PFSK-1 (cell line): ENCODE results near the gene LCE6A.

Source experiments
- FOXP2 ChIP-seq: optimal IDR thresholded peaks from 2 replicates; pipeline ENCODE3; 2011; ENCODE audit warnings: borderline replicate concordance, control low read depth, inconsistent platforms; ENCODE audit not compliant: insufficient read depth; ENCODE audit errors: extremely low read length, extremely low read depth
- POLR2AphosphoS5 ChIP-seq: IDR thresholded peaks from 2 replicates; pipeline ENCODE4 v1.6.1; 2012; ENCODE audit warnings: low read depth, mild to moderate bottlenecking, control low read depth, low read length, moderate library complexity
- SIN3A ChIP-seq: IDR thresholded peaks from 2 replicates; pipeline ENCODE4 v1.6.1; 2012; ENCODE audit warnings: mild to moderate bottlenecking, low read length, moderate library complexity, borderline replicate concordance; ENCODE audit not compliant: insufficient read depth
- TAF1 ChIP-seq: IDR thresholded peaks from 2 replicates; pipeline ENCODE4 v1.6.1; 2012; ENCODE audit warnings: low read length, control low read depth, borderline replicate concordance; ENCODE audit not compliant: insufficient read depth
- TF ChIP-seq, protein P1 (sequence below), 2 experiments: IDR thresholded peaks; 2 replicates each; pipeline versions ENCODE4 v1.6.1 to v1.8.0; 2011 to 2012; ENCODE audit warnings: low read depth in 2 of 2, low read length in 2 of 2, control low read depth in 1 of 2, inconsistent platforms in 1 of 2, mild to moderate bottlenecking in 1 of 2, moderate library complexity in 1 of 2; ENCODE audit not compliant: insufficient read depth in 1 of 2

Gene LCE6A

DNA sequence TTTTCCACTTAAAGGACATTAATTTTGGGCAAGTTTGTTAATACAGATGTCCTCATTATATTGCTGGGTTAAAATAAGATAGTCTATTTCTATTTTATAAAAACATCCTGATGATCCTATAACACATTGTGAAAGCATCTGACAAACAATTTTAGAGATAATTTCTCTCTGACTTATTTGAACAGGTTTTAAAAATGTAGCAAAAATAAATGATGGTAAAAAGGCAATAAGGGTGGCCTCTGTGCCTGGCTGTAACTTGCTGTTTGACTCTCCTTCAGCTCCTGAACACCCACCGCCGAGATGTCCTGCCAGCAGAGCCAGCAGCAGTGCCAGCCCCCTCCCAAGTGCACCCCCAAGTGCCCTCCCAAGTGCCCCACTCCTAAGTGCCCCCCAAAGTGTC, 15.5 kb upstream of the LCE6A start, which contains the start of gene LCE1A:
LCE1A (plus strand) TSS at position 301 of the 400 bp plus-strand sequence; CDS start at position 301, 0 bp downstream.
- TF ChIP-seq TAF1 (no peak), POLR2AphosphoS5 (no peak), FOXP2 (no peak), SIN3A (no peak)
- TF ChIP-seq, protein P1, sequence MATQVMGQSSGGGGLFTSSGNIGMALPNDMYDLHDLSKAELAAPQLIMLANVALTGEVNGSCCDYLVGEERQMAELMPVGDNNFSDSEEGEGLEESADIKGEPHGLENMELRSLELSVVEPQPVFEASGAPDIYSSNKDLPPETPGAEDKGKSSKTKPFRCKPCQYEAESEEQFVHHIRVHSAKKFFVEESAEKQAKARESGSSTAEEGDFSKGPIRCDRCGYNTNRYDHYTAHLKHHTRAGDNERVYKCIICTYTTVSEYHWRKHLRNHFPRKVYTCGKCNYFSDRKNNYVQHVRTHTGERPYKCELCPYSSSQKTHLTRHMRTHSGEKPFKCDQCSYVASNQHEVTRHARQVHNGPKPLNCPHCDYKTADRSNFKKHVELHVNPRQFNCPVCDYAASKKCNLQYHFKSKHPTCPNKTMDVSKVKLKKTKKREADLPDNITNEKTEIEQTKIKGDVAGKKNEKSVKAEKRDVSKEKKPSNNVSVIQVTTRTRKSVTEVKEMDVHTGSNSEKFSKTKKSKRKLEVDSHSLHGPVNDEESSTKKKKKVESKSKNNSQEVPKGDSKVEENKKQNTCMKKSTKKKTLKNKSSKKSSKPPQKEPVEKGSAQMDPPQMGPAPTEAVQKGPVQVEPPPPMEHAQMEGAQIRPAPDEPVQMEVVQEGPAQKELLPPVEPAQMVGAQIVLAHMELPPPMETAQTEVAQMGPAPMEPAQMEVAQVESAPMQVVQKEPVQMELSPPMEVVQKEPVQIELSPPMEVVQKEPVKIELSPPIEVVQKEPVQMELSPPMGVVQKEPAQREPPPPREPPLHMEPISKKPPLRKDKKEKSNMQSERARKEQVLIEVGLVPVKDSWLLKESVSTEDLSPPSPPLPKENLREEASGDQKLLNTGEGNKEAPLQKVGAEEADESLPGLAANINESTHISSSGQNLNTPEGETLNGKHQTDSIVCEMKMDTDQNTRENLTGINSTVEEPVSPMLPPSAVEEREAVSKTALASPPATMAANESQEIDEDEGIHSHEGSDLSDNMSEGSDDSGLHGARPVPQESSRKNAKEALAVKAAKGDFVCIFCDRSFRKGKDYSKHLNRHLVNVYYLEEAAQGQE (IDR thresholded peaks at IDR 0.05; ENCODE audit: insufficient read depth in 1 of 2, low read depth in 2 of 2, low read length in 2 of 2) = no peak

DNA sequence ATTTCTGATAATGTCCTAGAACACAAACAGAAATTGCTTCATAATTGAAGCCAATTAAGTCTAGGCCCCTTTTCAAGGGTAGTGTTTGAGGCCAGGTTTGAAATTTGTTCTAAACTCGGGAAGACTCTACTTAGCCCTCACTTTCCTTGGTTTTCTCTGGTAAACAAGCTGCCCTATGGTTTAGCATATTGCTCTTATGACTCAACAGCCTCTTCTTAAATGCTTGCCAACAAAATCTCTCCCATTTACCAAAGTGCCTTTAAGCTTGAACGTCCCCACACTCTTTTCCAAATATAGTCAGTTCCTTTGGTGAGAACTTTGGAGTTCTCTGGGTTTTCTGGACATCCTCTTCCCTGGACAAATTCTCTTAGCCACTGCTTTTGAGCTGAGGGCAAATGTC, 5.8 kb upstream of the LCE6A start:
- no peak for TF ChIP-seq FOXP2
- TF ChIP-seq, protein P1 (IDR thresholded peaks at IDR 0.05; ENCODE audit: insufficient read depth in 1 of 2, low read depth in 2 of 2, low read length in 2 of 2) = no peak
- TF ChIP-seq SIN3A = no peak
- TF ChIP-seq TAF1 = no peak
- no peak for TF ChIP-seq POLR2AphosphoS5

DNA sequence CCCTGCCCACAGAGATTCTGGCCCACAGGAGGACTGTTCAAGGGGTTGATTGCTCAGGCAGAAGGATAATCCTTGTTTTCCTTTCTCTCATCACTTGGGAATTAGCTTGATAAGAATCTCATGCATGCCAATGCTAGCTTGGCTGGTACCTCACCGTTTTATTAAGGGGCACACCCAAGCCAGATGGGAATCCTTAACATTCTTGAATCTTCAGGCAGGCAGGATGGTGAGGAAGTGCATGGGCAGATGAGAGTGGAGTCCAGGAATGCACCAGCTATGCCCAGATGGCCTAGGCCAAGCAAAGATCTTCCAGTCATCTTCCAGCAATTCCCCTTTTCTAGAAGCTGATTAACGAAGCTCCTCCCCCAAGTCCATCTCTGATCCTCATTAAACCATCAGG, 13.0 kb downstream of the LCE6A start:
- no peak for TF ChIP-seq FOXP2
- no peak for TF ChIP-seq POLR2AphosphoS5
- no peak for TF ChIP-seq SIN3A
- TF ChIP-seq, protein P1 (IDR thresholded peaks at IDR 0.05; ENCODE audit: insufficient read depth in 1 of 2, low read depth in 2 of 2, low read length in 2 of 2) = no peak
- TF ChIP-seq TAF1 = no peak

DNA sequence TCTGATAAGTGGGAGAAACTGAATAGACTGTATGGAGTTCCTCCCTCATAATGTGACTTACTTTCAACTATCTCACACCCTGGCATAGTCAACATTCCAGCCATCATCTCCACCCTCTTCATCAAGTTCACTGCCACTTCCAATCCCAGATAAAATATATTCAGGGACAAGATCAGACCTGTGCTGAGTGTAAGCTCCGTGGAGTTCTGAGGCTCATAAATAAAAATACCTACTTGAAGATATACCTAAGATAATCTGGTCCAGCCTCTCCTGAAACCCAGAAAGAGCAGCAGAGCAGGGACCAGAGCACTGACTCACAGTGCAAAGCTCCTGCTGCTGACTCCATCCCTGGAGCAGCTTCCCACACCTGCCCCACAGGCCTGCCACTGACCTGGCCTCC, 15.4 kb downstream of the LCE6A start:
- no peak for TF ChIP-seq FOXP2
- no peak for TF ChIP-seq SIN3A
- no peak for TF ChIP-seq POLR2AphosphoS5
- TF ChIP-seq TAF1 = no peak
- TF ChIP-seq, protein P1 (IDR thresholded peaks at IDR 0.05; ENCODE audit: insufficient read depth in 1 of 2, low read depth in 2 of 2, low read length in 2 of 2) = no peak

DNA sequence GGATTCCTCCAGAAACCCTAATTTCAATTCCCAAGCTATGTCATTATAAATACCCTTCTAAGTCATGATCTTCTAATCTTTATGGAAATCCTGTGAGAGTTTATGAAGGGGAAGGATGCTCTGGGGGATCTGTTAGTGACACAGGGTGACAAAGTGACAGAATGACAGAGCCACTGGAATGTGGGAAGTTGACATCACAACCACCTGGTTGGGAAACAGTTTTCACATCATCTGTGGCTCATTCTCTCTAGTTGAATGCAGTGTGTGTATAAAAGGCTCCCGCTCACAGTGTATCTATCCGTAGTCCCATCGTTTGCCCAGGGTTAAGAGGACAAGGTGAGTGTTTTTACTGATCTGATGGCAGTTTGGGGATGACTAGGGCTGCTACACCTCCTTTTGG, 17.0 kb downstream of the LCE6A start, which contains the start of gene LCE7A:
LCE7A (plus strand) TSS at position 301 of the 400 bp plus-strand sequence. CDS start 702 bp downstream, outside the sequence.
- TF ChIP-seq POLR2AphosphoS5 (no peak), TAF1 (no peak), FOXP2 (no peak), SIN3A (no peak)
- TF ChIP-seq, protein P1 (IDR thresholded peaks at IDR 0.05; ENCODE audit: insufficient read depth in 1 of 2, low read depth in 2 of 2, low read length in 2 of 2) = no peak
